Measurements from ENCODE around the gene LRR1.
"Not testable (repeated sequence)": the region's sequence is repeated elsewhere in the genome, so short reads cannot be mapped to it uniquely, and the experiment has no call there.

LRR1 gene

GRCh38 chr14:49598485-49599300 is at the start of gene LRR1:
Gene LRR1 (plus strand): TSS chr14:49598940. CDS start chr14:49599021, 81 bp downstream.
- peak; percentile 85 for DNase-seq

DNA sequence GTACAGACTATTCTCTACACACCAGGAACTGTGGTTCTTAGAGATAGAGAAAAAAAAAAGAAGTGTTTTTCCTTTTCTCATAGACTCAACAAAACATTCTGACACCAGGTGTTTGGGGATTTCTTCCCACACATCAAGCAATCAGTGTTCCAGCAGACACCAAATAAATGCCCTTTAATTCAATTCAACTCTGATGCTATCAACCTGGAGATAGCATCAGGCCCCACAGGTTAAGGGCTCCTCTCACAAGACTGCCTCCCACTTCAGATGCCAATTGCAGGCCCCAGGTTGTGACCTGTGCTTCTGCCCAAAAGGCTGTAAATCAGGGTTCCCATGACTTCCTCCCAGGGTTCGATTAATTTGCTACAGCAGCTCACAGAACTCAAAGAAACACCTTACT is 49.3 kb upstream of the LRR1 start:
- no peak for DNase-seq

GRCh38 chr14:49549881-49550280 is 48.9 kb upstream of the LRR1 start:
- DNase-seq: no peak

- DNase-seq: no peak
Measured at GRCh38 chr14:49550286-49551184, 48.2 kb upstream of the LRR1 start.

DNA sequence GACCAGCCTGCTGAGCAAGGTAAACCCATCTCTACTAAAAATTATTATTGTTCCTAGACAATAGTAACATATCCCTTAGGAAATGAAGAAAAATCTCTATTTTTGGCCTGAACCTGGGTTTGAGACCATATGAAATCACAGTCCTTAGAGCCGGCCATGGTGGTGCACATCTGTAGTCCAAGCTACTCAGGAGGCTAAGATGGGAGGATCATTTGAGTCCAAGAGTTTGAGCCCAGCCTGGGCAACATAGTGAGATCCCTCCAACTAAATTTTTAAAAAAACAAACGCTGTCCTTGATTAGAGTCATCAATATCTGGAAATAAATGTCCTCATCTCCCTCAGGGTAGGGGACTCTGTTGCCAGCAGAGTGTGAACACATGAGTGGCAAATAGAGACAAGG is 47.2 kb upstream of the LRR1 start:
- DNase-seq: no peak

GRCh38 chr14:49553106-49553505 is 45.6 kb upstream of the LRR1 start:
- DNase-seq: no peak

GRCh38 chr14:49553892-49554291 is 44.8 kb upstream of the LRR1 start:
- no peak for DNase-seq

DNA sequence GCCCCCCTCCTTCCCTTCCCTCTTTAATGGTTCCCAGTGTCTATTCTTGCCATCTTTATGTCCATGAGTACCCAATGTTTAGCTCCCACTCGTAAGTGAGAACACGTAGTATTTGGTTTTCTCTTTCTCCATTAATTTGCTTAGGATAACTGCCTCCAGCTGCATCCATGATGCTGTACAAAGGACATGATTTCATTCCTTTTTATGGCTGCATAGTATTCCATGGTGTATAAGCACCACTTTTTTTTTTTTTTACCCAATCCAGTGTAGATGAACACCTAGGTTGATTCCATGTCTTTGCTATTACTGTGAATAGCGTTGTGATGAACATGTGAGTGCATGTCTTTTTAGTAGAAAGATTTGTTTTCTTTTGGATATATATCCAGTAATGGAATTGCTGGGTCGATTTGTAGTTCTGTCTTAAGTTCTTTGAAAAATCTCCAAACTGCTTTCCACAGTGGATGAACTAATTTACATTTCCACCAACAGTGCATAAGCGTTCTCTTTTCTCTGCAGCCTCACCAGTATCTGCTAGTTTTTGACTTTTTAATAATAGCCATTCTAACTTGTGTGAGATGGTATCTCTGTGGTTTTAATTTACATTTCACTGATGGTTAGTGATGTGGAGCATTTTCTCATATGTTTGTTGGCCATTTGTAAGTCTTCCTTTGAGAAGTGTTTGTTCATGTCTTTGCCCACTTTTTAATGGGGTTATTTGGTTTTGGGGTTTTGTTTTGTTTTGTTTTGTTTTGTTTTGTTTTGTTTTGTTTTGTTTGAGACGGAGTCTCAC is 38.6 kb upstream of the LRR1 start:
- DNase-seq: no peak

GRCh38 chr14:49566714-49567113 is 32.0 kb upstream of the LRR1 start:
- no peak for DNase-seq

DNA sequence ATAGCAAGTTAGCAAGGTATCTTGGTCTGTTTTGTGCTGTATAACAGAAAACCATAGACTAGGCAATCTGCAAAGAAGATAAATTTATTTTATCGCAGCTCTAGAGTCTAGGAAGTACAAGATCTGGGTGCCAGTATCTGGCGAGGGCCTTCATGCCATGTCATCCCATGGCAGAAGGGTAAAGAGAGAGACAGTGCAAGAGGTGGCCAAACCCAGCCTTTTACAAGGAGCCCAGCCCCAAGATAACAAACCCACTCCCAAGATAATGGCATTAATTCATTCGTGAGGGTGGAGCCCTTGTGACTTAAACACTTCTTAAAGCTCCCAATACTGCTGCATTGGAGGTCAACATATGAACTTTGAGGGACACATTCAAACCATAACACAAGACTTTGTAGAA is 29.5 kb upstream of the LRR1 start:
- DNase-seq: no peak

- DNase-seq: no peak
Measured at GRCh38 chr14:49574038-49574437, 24.7 kb upstream of the LRR1 start.

- DNase-seq: no peak
Measured at GRCh38 chr14:49578141-49578540, 20.6 kb upstream of the LRR1 start.

DNA sequence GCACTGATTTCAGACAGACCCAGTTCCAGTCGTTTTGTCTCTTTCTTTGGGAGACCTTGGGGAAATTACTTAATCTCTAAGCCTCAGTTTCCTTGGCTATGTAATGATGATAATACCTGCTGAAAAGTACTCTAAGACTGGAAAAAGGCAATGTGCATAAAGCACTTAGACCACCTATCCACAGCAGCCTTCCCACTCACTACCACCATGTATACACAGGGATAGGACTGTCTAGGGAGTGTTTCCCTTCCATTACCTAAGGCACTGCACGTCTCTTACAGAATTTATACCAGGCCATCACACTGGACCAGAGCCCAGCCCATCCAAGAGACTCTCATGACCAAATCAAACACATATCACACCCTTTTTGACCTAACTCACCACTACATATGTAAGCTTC is 18.9 kb upstream of the LRR1 start:
- DNase-seq: no peak

DNA sequence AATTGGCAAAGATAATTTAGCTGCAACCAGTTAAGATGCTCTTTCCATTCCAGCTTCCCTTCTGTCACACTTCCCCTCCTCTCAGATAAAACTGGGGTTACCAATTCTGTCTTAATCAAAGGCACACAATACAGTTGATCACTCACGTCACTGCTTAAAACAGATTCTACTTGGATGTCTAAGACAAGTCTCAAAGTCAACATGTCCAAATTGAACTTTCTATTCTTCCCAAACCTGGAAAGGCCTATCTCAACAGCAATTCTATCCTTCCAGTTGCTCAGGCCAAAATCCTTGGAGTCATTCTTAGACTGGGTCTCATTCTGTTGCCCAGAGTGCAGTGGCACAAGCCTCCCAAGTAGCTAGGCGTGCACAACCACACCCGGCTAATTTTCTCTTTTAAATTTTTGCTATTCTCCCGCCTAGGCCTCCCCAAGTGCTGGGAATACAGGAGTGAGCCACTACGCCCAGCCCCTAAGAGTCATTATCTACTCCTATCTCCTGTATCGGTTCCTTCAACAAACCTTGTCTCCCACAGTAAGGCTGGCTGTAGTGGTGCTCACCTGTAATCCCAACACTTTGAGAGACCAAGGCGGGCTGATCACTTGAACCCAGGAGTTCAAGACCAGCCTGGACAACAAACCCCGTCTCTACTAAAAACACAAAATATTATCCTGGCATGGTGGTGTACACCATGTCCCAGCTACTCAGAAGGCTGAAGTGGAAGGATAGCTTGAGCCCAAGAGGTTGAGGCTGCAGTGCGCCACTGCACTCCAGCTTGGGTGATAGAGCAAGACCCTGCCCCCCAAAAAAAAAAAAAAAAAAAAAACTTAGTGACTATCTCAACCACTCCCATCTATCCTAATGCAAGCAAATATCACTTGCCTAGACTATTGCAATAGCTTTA is 17.3 kb upstream of the LRR1 start:
- DNase-seq: no peak

DNA sequence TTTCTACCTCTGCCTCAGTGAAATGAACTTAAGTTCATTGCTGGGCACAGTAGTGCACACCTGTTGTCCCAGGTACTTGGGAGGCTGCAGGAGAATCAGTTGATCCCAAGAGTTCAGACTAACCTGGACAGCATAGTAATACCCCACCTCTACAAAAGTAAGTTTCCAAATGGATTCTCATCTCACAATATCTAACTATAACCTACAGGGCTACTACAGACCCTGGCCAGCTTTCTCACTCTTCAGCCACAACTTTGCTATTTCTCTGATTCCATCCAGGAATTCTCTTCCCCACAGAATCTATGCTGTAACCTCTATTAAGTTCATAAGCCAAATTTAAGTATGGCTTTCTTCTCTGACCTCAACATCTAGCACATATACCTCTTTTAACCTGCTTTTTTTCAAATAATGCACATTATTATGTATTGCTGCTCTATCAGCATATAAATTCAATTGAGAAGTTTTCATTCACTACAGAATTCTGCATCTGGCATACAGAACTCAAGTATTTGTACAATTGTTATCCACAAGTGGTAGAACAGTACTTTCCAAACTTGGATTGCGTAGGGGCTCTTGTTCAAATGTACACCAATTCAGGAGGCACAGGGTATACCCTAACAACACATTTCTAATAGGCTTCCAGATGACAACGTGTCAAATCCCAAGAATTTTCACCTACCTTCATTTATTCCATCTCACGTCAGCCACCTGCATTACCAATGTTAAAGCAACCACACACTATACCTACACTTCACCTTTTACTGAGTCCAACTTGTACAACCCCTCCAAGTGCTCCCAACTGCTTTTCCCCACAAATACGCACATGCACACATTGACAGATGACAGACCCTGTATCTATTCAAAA is 16.4 kb upstream of the LRR1 start:
- no peak for DNase-seq

DNA sequence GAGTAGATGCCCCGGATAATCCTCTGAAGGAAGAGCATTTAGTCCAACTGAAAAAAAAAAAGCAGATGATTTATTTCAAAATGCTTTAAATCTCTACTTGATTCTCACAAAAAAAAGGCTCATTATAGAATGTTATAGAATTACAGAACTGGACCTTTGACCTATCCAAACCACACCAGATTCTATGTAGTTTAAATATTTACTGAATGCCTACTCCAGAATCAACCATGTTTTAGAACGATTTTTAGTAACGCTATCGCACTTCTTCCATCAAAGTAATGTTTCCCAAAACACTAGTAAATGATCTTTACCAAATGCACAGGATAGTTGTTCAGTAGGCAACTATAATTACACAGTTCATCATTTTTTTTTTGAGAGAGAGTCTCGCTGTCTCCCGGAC is 15.1 kb upstream of the LRR1 start:
- DNase-seq: no peak

DNA sequence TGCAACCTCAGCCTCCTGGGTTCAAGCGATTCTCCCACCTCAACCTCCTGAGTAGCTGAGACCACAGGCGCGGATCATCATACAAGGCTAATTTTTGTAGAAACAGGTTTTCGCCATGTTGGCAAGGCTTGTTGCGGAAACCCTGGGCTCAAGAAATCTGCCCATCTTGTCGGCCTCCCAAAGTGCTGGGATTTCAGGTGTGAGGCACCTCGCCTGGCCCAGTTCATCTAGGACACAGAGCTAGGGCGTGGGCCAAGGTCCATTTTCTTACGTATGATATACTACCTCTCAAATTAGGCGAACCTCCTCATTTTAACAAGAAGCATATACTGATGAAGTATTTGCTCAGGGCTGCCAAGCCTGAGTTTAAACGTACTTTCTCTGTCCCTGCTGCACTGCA is 14.7 kb upstream of the LRR1 start:
- DNase-seq: no peak

DNA sequence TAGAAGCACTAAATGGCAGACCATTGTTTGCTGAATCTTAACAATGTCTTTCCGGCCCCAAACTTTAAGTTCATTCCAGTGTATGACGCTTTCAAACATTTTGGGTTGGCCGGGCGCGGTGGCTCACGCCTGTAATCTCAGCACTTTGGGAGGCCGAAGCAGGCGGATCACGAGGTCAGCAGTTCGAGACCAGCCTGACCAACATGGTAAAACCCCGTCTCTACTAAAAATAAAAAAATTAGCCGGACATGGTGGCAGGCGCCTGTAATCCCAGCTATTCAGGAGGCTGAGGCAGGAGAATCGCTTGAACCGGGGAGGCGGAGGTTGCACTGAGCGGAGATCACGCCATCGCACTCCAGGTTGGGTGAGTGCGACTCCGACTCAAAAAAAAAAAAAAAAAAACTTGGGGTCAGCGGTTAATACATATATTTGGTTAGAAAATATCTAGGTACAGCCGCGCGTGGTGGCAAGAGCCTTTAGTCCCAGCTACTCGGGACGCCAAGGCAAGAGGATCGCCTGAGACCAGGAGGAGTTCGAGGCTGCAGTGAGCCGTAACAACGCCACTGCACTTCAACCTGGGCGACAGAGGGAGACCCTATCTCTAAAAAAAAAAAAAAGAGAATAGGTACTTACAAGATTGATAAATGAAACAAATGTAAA is 13.6 kb upstream of the LRR1 start:
- DNase-seq: not testable (repeated sequence)

GRCh38 chr14:49585803-49586672 is 12.7 kb upstream of the LRR1 start, which contains the start of gene RPS29:
Gene RPS29 (minus strand): TSS chr14:49586380. CDS start chr14:49586346, 34 bp downstream.
- DNase-seq: peak; percentile 99
